SJSA1 (cell line): Measurements from ENCODE around the gene IL22RA1. TPM values are rescaled to one million over a fixed set of nuclear protein-coding genes. Genes with fewer than 3 reads are reported as not detected.
A peak's percentile ranks its signal among the peaks of the same experiment; 100 is the strongest.

Experiments
- DNase-seq, 2 experiments: peaks; one replicate each; pipeline ENCODE4 v3.0.0-alpha.2; 2015 to 2020; ENCODE audit warnings: low spot score in 2 of 2, low read depth in 1 of 2
- H3K27ac ChIP-seq: fragments of 250-450 bp; sonication (Bioruptor Pico); 2 replicates; pipeline ENCODE4 v1.5.1; 2020; ENCODE audit warnings: mild to moderate bottlenecking, moderate library complexity
- H3K27me3 ChIP-seq: fragments of 250-450 bp; sonication (Bioruptor Pico); replicated peaks from 2 replicates; pipeline ENCODE4 v1.5.1; 2020; ENCODE audit warnings: mild to moderate bottlenecking, moderate library complexity
- H3K36me3 ChIP-seq: fragments of 250-450 bp; sonication (Bioruptor Pico); 2 replicates; pipeline ENCODE4 v1.5.1; 2020; ENCODE audit warnings: mild to moderate bottlenecking
- H3K4me1 ChIP-seq: fragments of 250-450 bp; sonication (Bioruptor Pico); replicated peaks from 2 replicates; pipeline ENCODE4 v1.6.1; 2021; ENCODE audit warnings: mild to moderate bottlenecking
- H3K4me3 ChIP-seq: fragments of 250-450 bp; sonication (Bioruptor Pico); 2 replicates; pipeline ENCODE4 v1.5.1; 2020; ENCODE audit warnings: mild to moderate bottlenecking
- H3K9me3 ChIP-seq: fragments of 250-450 bp; sonication (Bioruptor Pico); replicated peaks from 2 replicates; pipeline ENCODE4 v1.5.1; 2020; ENCODE audit warnings: mild to moderate bottlenecking
- total RNA-seq: library from RNA; depleted of rRNA; stranded (reverse); fragments of >200 nt; shearing (Covaris generic); gene quantifications from 2 replicates; pipeline ENCODE4 v1.2.3, GENCODE V29; 2014; rRNA removed

IL22RA1 gene, protein sequence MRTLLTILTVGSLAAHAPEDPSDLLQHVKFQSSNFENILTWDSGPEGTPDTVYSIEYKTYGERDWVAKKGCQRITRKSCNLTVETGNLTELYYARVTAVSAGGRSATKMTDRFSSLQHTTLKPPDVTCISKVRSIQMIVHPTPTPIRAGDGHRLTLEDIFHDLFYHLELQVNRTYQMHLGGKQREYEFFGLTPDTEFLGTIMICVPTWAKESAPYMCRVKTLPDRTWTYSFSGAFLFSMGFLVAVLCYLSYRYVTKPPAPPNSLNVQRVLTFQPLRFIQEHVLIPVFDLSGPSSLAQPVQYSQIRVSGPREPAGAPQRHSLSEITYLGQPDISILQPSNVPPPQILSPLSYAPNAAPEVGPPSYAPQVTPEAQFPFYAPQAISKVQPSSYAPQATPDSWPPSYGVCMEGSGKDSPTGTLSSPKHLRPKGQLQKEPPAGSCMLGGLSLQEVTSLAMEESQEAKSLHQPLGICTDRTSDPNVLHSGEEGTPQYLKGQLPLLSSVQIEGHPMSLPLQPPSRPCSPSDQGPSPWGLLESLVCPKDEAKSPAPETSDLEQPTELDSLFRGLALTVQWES
- 1.1 TPM in 1 of 2 replicates, not detected in the other for total RNA-seq

DNA sequence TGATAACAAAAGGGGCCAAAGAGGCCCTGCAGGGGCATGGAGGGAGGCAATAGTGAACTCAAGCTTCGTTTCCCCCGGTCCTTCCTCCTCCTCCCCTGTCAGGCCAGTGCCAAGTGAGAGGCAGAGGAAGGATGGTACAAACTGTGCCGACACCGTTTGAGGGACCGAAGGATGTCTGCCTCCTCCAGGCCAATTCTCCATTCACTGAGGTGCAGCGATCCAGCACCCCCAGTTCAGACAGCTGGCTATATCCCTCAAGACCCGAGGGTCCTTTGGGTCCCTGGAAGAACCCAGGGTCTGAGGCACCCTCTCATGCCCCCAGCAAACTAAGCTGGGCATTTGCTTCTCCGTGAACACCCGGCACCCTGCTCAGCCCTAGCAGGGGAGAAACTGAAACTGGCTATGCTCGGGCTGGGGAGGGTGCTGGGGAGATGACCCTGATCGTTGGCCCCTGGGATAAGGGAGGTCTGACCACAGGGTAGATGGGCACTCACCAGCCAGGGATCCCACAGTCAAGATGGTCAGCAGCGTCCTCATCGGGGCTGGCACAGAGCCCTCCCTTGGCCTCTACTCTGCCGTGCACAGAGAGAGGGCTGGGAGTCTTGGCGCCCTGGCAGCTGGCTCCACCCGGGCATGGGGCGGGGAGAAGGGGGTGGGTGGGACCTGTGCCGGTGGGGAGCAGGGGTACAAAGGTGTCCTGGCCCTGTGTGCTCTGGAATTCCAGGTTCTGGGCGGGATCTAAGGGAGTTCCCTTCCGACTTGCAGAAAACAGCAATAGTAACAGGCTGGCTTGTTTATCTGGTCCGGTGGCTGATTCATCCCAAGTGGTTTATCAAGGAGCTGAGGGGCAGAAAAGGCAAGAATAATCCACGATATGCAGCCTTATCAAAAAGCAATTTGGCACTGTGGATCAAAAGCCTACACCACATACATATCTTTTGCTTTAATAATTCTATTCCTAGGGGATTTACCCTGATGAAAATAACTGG, at the start of gene IL22RA1:
Gene IL22RA1 (minus strand): TSS at position 595 of the 989 bp plus-strand sequence. CDS start 58 bp downstream, at position 537.
- H3K36me3 ChIP-seq = no peaks in the 10 kb centered on the region
- peak within 1 kb of the TSS; percentile 49 for H3K4me3 ChIP-seq
- peak; percentile 34 to 45 for DNase-seq
- H3K27me3 ChIP-seq = no peaks in the 10 kb centered on the region
- peaks cover 10% of the 10 kb centered on the region for H3K4me1 ChIP-seq
- no peak within 1 kb of the TSS for H3K27ac ChIP-seq
- H3K9me3 ChIP-seq = no peaks in the 10 kb centered on the region

DNA sequence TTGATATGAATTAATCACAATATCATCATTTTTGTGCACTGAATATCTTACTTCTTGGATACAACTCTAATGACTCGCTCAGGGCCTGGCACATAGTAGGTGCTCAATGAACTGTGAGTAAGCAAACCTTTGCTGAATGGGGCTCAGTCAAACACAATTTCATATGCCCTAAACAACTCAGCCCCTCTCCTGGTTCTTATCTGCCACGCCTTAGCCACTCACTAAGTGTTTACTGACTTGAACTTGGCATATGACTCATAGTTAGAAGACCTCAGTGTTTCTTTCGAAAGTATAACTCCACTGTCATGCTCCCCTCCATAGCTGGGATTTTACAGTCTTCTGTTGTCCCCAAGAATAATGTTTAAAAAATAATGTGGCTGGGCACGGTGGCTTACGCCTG, 48.9 kb upstream of the IL22RA1 start:
- Histone ChIP-seq H3K9me3 (no peaks in the 10 kb centered on the region), H3K4me1 (peaks cover 9% of the 10 kb centered on the region), H3K36me3 (no peaks in the 10 kb centered on the region), H3K27ac (0 out of 2 replicates have a peak overlapping the region, but pooled peaks have one; percentile 6), H3K4me3 (no peak overlapping the region), H3K27me3 (peaks cover 6% of the 10 kb centered on the region; the same call in 1 of the 2 replicates)
- peak in 1 of 2 experiments; percentile 38 for DNase-seq

DNA sequence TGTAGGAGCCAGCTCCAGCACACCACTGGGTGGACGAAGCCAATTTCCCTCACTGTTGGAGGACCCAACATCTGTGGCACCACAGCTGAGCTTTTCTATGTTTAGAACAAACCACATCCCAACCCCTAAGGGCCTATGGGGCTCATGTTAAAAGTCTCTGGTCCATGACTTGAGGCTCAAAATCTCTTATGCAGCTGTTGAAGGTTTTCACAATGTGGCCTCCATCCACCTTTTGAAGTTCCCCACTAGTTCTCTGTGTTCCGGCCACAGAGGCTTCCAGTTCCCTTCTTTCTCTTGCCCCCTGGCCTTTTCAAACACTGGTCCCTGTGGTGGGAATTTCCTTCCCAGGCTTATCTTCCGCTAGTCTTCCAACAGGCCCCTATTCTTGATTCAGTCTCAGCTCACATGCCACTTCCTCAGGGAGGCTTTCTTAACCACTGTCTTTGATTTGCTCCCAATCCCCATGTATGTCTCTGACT, 48.1 kb upstream of the IL22RA1 start:
- no peak overlapping the region for H3K4me3 ChIP-seq
- no peaks in the 10 kb centered on the region for H3K9me3 ChIP-seq
- DNase-seq = no peak
- no peaks in the 10 kb centered on the region for H3K36me3 ChIP-seq
- H3K27ac ChIP-seq = no peak overlapping the region
- peaks cover 7% of the 10 kb centered on the region; the same call in 1 of the 2 replicates for H3K27me3 ChIP-seq
- peaks cover 9% of the 10 kb centered on the region for H3K4me1 ChIP-seq

DNA sequence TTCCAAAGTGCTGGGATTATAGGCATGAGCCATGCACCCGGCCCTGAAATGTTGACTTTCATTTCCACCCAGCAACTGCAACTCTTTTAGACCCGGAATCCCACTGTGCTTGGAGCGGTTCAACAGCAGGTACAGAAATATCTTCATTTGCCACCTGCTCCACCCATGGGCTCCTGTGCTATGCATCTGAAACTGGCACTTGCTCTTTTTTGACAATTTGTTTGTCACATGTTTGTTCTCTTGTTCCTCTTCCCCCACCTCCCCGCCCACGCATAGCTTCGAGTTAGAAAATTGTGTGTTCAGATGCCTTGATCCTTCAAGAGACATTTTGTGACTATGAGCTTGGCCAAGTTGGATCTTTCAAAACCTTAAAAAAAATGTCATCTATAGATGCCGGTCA, 46.6 kb upstream of the IL22RA1 start:
- H3K9me3 ChIP-seq = no peaks in the 10 kb centered on the region
- no peak for DNase-seq
- H3K27ac ChIP-seq = no peak overlapping the region
- H3K4me3 ChIP-seq = no peak overlapping the region
- H3K4me1 ChIP-seq = peaks cover 9% of the 10 kb centered on the region
- peaks cover 7% of the 10 kb centered on the region; the same call in 1 of the 2 replicates for H3K27me3 ChIP-seq
- H3K36me3 ChIP-seq = no peaks in the 10 kb centered on the region

DNA sequence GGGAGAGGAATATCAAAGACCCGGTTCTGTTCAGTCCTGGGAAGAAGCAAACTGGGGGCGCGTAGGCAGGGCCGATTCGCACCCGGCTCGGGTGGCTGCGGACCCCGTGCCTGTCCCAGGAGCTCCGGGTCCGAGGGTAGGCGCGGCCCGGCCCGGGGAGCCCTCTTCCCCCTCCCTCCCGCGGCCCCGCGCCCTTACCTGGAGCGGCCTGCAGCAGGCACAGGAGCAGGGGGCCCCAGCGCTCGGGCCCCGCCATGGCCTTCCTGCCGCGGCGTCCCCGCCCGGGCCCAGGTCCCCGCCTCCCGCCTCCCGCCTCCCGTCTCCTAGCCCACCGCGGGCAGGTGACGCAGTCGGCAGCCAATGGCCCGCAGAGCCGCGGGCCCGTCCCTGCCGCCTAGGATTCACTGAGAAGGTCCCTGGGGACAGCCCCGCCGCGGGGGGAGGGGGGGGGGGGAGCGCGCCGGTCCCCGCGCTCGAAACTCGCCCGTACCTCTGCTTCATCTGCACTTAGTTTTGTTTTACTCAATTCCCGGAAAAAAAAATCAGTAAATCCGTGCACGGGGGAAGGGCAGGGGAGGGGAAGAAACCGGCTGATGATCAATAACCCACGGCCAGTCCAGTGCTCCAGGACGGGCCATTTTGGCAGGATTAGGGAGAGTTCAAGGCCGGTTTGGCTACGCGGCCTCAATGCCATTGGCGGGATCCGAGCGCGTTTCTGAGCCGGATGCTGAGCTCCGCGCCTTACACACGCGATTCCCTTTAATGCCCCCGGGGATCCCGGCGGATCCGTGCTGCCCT, 44.3 kb upstream of the IL22RA1 start, which contains the start of gene IFNLR1:
Gene IFNLR1 (minus strand): TSS at position 297 of the 798 bp plus-strand sequence. CDS start 41 bp downstream, at position 256.
- no peak within 1 kb of the TSS for H3K27ac ChIP-seq
- no peaks in the 10 kb centered on the region for H3K9me3 ChIP-seq
- DNase-seq = no peak
- H3K4me3 ChIP-seq = peak within 1 kb of the TSS; percentile 36
- H3K4me1 ChIP-seq = peaks cover 9% of the 10 kb centered on the region
- H3K36me3 ChIP-seq = no peaks in the 10 kb centered on the region
- peaks cover 7% of the 10 kb centered on the region; the same call in 1 of the 2 replicates for H3K27me3 ChIP-seq

DNA sequence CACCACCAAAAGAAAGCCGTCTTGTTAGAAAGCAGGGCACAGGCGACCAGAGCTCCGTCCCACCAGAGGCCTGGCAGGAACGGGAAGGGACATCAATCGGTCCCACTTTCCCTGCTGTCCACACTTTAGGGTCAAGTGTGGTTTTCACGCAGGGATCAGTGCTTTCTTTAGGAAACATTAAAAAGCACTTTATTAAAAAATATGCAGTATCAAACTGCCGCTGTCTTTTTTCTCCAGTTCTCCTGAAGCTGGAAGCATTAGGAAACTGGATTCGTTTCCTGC, 43.7 kb upstream of the IL22RA1 start:
- Histone ChIP-seq H3K27me3 (peaks cover 7% of the 10 kb centered on the region; the same call in 1 of the 2 replicates), H3K36me3 (no peaks in the 10 kb centered on the region), H3K9me3 (no peaks in the 10 kb centered on the region), H3K27ac (no peak overlapping the region), H3K4me1 (peaks cover 4% of the 10 kb centered on the region), H3K4me3 (peak overlapping the region; percentile 36)
- no peak for DNase-seq

DNA sequence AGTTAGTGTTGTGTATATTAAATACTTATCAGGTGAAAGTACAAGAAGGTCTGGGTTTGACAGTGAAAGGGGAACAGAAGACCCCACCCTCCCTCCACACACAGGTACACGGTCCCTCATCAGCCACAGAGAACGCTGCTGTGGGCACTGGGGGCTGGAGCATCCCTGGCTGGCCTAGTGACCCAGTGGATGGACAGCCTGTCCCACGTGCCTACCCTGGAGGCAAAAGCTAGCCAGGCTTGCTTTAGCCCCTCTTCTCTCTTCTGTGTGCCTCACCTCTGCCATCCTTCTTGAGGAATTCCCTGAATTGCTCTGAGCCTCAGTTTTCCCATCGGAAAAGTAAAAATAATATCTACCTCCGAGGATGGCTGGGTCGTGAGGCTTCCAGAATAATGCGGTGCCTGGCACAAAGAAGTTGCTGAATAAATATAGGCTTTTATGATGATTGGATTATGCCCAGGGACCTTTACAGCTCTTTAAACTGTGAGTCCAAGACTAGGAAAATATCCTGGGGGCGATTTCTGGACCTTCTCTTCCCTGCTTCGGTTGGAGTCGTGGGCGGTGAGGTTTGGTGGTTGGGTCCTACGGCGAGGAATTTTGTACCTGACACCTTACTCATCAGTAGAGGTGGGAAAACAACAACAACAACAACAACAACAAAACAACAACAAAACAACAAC, 43.2 kb upstream of the IL22RA1 start:
- H3K27ac ChIP-seq = no peak overlapping the region
- DNase-seq = no peak
- peaks cover 7% of the 10 kb centered on the region; the same call in 1 of the 2 replicates for H3K27me3 ChIP-seq
- H3K36me3 ChIP-seq = no peaks in the 10 kb centered on the region
- peaks cover 3% of the 10 kb centered on the region; the same call in 1 of the 2 replicates for H3K4me1 ChIP-seq
- no peaks in the 10 kb centered on the region for H3K9me3 ChIP-seq
- H3K4me3 ChIP-seq = no peak overlapping the region

DNA sequence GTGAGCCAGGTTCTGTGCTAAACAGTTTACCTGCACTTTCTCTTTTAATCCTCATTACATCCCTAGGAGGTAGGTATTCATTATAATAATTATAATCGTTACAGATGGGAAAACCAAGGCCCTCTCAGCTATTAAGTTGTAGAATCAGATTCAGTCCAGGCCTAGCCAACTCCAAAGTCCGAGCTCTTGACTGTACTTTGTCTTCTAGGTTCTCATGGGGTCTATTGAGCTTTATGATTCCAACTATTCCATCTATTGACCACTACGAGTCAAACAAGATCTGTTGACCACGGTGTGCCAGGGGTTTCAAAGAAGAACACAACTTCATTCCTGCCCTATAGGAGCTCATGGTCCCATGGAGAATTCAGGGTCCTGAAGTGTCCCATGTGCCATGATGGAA, 42.1 kb upstream of the IL22RA1 start:
- Histone ChIP-seq H3K27me3 (peaks cover 7% of the 10 kb centered on the region; the same call in 1 of the 2 replicates), H3K4me3 (no peak overlapping the region), H3K36me3 (no peaks in the 10 kb centered on the region), H3K27ac (no peak overlapping the region), H3K4me1 (peaks cover 3% of the 10 kb centered on the region; the same call in 1 of the 2 replicates), H3K9me3 (no peaks in the 10 kb centered on the region)
- no peak for DNase-seq

DNA sequence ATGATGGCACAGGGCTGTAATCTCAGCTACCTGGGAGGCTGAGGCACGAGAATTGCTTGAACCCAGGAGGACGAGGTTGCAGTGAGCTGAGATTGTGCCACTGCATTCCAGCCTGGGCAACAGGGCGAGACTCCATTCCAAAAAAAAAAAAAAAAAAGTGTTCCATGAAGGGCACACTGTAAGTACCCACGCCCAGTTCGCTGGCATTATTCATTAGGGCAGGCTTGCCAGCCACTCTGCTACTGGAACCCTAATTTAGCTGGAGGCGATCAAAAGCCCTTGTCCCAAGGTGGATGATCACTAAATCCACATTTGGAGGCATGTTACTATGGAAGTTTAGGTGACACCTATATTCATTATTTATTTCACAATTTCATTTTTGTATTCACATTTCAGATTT, 39.1 kb upstream of the IL22RA1 start:
- 0 out of 2 replicates have a peak, but pooled peaks cover 3% of the 10 kb centered on the region for H3K4me1 ChIP-seq
- no peaks in the 10 kb centered on the region for H3K36me3 ChIP-seq
- no peaks in the 10 kb centered on the region for H3K9me3 ChIP-seq
- peaks cover 3% of the 10 kb centered on the region; the same call in 1 of the 2 replicates for H3K27me3 ChIP-seq
- no peak overlapping the region for H3K27ac ChIP-seq
- DNase-seq = no peak
- H3K4me3 ChIP-seq = no peak overlapping the region

DNA sequence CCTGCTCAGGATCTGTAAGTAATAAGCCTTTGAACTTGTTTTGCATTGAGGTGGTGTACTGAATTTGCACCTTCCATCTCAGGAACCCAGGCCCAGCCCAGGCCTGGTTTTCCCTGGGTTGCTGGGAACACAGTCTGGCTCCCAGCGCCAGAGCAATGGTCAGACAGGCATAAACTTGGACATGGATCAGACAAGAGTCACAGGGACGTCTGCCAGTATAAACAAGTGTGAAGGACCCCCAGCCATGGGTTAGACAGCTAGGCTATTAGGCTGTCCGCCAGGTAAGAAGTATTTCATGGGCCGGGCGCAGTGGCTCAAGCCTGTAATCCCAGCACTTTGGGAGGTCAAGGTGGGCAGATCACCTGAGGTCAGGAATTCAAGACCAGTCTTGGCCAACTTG, 38.7 kb upstream of the IL22RA1 start:
- no peaks in the 10 kb centered on the region; the same call in 1 of the 2 replicates for H3K27me3 ChIP-seq
- no peaks in the 10 kb centered on the region for H3K36me3 ChIP-seq
- H3K9me3 ChIP-seq = no peaks in the 10 kb centered on the region
- H3K4me3 ChIP-seq = no peak overlapping the region
- H3K27ac ChIP-seq = no peak overlapping the region
- no peak for DNase-seq
- no peaks in the 10 kb centered on the region for H3K4me1 ChIP-seq

DNA sequence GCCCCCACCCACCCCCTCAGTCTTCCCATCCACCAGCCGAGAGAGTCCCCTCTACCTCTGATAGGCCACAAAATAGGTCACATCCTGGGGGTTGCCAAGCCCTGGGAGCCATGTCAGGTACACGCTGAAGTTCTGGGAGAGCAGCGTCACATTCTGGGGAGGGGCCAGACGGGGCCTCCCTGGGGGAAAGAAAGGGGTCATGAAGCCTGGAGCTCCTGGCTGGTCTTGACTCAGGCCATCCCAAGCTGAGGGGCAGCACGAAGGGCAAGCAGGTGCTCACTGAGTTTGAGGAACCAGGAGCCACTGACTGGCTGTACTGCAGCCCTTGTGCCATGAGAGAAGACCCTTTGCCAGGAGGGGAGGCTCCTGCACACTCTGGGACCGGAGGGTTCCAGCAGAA, 37.7 kb upstream of the IL22RA1 start:
- Histone ChIP-seq H3K36me3 (no peaks in the 10 kb centered on the region), H3K4me3 (no peak overlapping the region), H3K9me3 (no peaks in the 10 kb centered on the region), H3K27me3 (no peaks in the 10 kb centered on the region), H3K27ac (no peak overlapping the region), H3K4me1 (no peaks in the 10 kb centered on the region)
- DNase-seq = no peak

DNA sequence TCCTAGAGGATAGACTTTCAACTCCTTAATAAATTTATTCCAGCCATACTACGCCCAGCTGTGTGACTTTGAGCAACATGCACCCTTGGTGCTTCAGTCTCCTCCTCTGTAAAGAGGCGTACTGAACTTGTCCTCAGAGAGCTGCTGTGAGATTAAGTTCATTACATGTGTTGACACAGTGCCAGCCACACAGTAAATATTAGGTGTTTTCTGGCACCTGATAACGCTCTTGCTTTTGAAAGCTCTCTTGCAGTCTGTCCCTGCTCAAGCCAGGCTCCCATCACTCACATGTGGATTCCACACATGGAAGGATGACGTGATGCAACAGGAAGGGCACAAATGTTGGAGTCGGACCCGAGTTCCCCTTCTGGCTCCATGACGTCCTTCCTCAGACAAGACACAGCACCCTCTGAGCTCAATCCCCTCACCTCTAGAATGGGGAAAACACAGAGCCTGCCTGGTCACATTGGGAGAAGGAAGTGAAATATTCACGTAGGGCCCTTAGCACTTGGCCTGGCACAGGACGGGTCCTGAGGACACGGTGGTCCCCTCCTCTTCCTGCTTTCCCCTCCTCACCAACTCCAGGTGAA, 36.4 kb upstream of the IL22RA1 start:
- no peaks in the 10 kb centered on the region for H3K36me3 ChIP-seq

More for the DNA sequence above, 36.4 kb upstream of the IL22RA1 start:
- DNase-seq = no peak
- Histone ChIP-seq H3K4me3 (no peak overlapping the region), H3K27ac (no peak overlapping the region), H3K9me3 (no peaks in the 10 kb centered on the region), H3K4me1 (no peaks in the 10 kb centered on the region), H3K27me3 (no peaks in the 10 kb centered on the region)
